H1 (cell line): ENCODE results near the gene FNDC10. TPM values are rescaled to one million over a fixed set of nuclear protein-coding genes. Genes with fewer than 3 reads are reported as not detected.

Experiments
- CTCF ChIA-PET: fragments of 300-600 bp; sonication (Branson Sonifier 250); formaldehyde crosslinking; loops from one replicate; lab custom pipeline; 2021; ENCODE audit not compliant: partially characterized antibody; lab: Charles Lee
- POLR2A ChIA-PET: fragments of 300-600 bp; sonication (Branson Sonifier 250); formaldehyde crosslinking; loops from one replicate; lab custom pipeline; 2021; ENCODE audit warnings: inconsistent platforms; ENCODE audit not compliant: partially characterized antibody; lab: Charles Lee
- DNase-seq, 2 experiments: peaks; one replicate each; pipeline versions ENCODE4 v3.0.0 to v3.0.0-alpha.2; 2010 to 2022; ENCODE audit warnings: low spot score in 2 of 2, low read depth in 1 of 2, mixed read lengths in 1 of 2
- FAIRE-seq: peaks from 2 replicates; lab custom pipeline; 2011; peaks lifted over from hg19 to GRCh38; lab: Jason Lieb, UNC
- H2AFZ ChIP-seq: 2 replicates; pipeline ENCODE4 v1.8.1; 2012; ENCODE audit warnings: low read length, inconsistent platforms
- H2AK5ac ChIP-seq: 2 replicates; pipeline ENCODE4 v1.6.1; 2013; ENCODE audit warnings: low read depth, low read length
- H2BK120ac ChIP-seq: replicated peaks from 2 replicates; pipeline ENCODE3; 2013; ENCODE audit warnings: low read depth, low read length, inconsistent platforms
- H2BK12ac ChIP-seq: 2 replicates; pipeline ENCODE4 v1.6.1; 2013; ENCODE audit warnings: low read depth, low read length
- H2BK15ac ChIP-seq: 2 replicates; pipeline ENCODE4 v1.6.1; 2013; ENCODE audit warnings: low read length
- H2BK20ac ChIP-seq: 2 replicates; pipeline ENCODE4 v1.6.1; 2013; ENCODE audit warnings: low read length
- H2BK5ac ChIP-seq: 2 replicates; pipeline ENCODE4 v1.6.1; 2013; ENCODE audit warnings: low read depth, low read length
- H3K14ac ChIP-seq: 2 replicates; pipeline ENCODE4 v1.6.1; 2013; ENCODE audit warnings: inconsistent platforms; ENCODE audit not compliant: insufficient read length
- H3K18ac ChIP-seq: 2 replicates; pipeline ENCODE4 v1.6.1; 2013; ENCODE audit warnings: low read length; ENCODE audit errors: extremely low read depth
- H3K23ac ChIP-seq: 2 replicates; pipeline ENCODE4 v1.6.1; 2013; ENCODE audit warnings: inconsistent platforms; ENCODE audit not compliant: insufficient read length
- H3K23me2 ChIP-seq: 2 replicates; pipeline ENCODE4 v1.6.1; 2013; ENCODE audit warnings: low read depth, low read length
- H3K27ac ChIP-seq: 2 replicates; pipeline ENCODE4 v1.6.1; 2011; ENCODE audit warnings: low read depth, low read length, inconsistent platforms
- H3K27me3 ChIP-seq, 4 experiments: replicated peaks in 1 of 4; 1 replicate in 1 of 4; 2 replicates in 3 of 4; pipeline versions ENCODE4 v1.6.1 to v1.8.1; 2011 to 2013; ENCODE audit warnings: low read length in 3 of 4, mild to moderate bottlenecking in 3 of 4, inconsistent platforms in 2 of 4, mixed read lengths in 2 of 4, moderate library complexity in 1 of 4; ENCODE audit not compliant: control insufficient read depth in 3 of 4, insufficient read depth in 3 of 4; ENCODE audit errors: extremely low read depth in 1 of 4
- H3K36me3 ChIP-seq, 4 experiments: 2 replicates each; pipeline versions ENCODE4 v1.6.1 to v1.8.1; 2011 to 2013; ENCODE audit warnings: mild to moderate bottlenecking in 4 of 4, low read length in 3 of 4, moderate library complexity in 2 of 4, control low read depth in 1 of 4, inconsistent platforms in 1 of 4; ENCODE audit not compliant: insufficient read depth in 4 of 4, control insufficient read depth in 2 of 4
- H3K4ac ChIP-seq: replicated peaks from 2 replicates; pipeline ENCODE3; 2013; ENCODE audit warnings: low read length, low read depth, mixed read lengths, inconsistent platforms; ENCODE audit not compliant: insufficient read length
- H3K4me1 ChIP-seq, 4 experiments: replicated peaks in 1 of 4; 1 replicate in 1 of 4; 2 replicates in 3 of 4; pipeline versions ENCODE4 v1.6.1 to v1.8.1; 2011 to 2013; ENCODE audit warnings: low read length in 3 of 4, inconsistent platforms in 2 of 4, mixed read lengths in 1 of 4; ENCODE audit not compliant: insufficient read depth in 4 of 4, control insufficient read depth in 3 of 4
- H3K4me2 ChIP-seq, 2 experiments: 2 replicates each; pipeline versions ENCODE4 v1.6.1 to v1.8.1; 2011 to 2013; ENCODE audit warnings: low read depth in 2 of 2, low read length in 2 of 2, control low read depth in 1 of 2, inconsistent platforms in 1 of 2, mild to moderate bottlenecking in 1 of 2; ENCODE audit not compliant: insufficient read depth in 1 of 2
- H3K4me3 ChIP-seq, 4 experiments: fragments of 200-600, 300-600 bp in 1 of 4; sonication (generic), shearing (Covaris generic), sonication (Bioruptor Twin) in 1 of 4; 2 replicates each; pipeline versions ENCODE4 v1.5.1 to v1.8.1; 2011 to 2016; ENCODE audit warnings: low read length in 4 of 4, low read depth in 3 of 4, control low read depth in 2 of 4, inconsistent platforms in 2 of 4, mild to moderate bottlenecking in 2 of 4, mixed read lengths in 1 of 4, moderate library complexity in 1 of 4; ENCODE audit not compliant: insufficient read depth in 2 of 4; ENCODE audit errors: extremely low read depth in 1 of 4
- H3K56ac ChIP-seq: replicated peaks from 2 replicates; pipeline ENCODE3; 2013; ENCODE audit warnings: low read depth, mild to moderate bottlenecking, mixed read lengths, low read length, inconsistent platforms; ENCODE audit not compliant: insufficient read length
- H3K79me1 ChIP-seq: 2 replicates; pipeline ENCODE4 v1.6.1; 2013; ENCODE audit warnings: low read depth, low read length, control low read depth
- H3K79me2 ChIP-seq, 2 experiments: 2 replicates each; pipeline versions ENCODE4 v1.6.1 to v1.8.1; 2012 to 2013; ENCODE audit warnings: low read length in 2 of 2, mild to moderate bottlenecking in 2 of 2, inconsistent platforms in 1 of 2; ENCODE audit not compliant: insufficient read depth in 2 of 2, control insufficient read depth in 1 of 2
- H3K9ac ChIP-seq, 4 experiments: replicated peaks in 1 of 4; 1 replicate in 1 of 4; 2 replicates in 3 of 4; pipeline versions ENCODE4 v1.6.1 to v1.8.1; 2011 to 2013; ENCODE audit warnings: low read depth in 3 of 4, low read length in 3 of 4, control low read depth in 2 of 4, mild to moderate bottlenecking in 2 of 4, moderate library complexity in 2 of 4, inconsistent platforms in 1 of 4; ENCODE audit errors: extremely low read depth in 1 of 4
- H3K9me3 ChIP-seq, 2 experiments: 2 replicates each; pipeline versions ENCODE4 v1.6.1 to v1.8.1; 2012 to 2013; ENCODE audit warnings: mild to moderate bottlenecking in 2 of 2, moderate library complexity in 2 of 2, control low read depth in 1 of 2, inconsistent platforms in 1 of 2, low read depth in 1 of 2, low read length in 1 of 2, mixed read lengths in 1 of 2; ENCODE audit not compliant: insufficient read depth in 2 of 2
- H4K20me1 ChIP-seq, 2 experiments: replicated peaks in 1 of 2; 2 replicates each; pipeline versions ENCODE3 to v1.8.1; 2011 to 2013; ENCODE audit warnings: inconsistent platforms in 2 of 2, low read length in 2 of 2, mild to moderate bottlenecking in 1 of 2; ENCODE audit not compliant: insufficient read depth in 2 of 2, control insufficient read depth in 1 of 2
- H4K5ac ChIP-seq: 2 replicates; pipeline ENCODE4 v1.6.1; 2013; ENCODE audit warnings: low read length, low read depth, mixed read lengths, inconsistent platforms; ENCODE audit not compliant: insufficient read length
- H4K8ac ChIP-seq: 2 replicates; pipeline ENCODE4 v1.8.0; 2013; ENCODE audit warnings: mild to moderate bottlenecking, moderate library complexity, low read length, inconsistent platforms; ENCODE audit not compliant: insufficient read depth; ENCODE audit errors: extremely low read depth
- H4K91ac ChIP-seq: replicated peaks from 2 replicates; pipeline ENCODE3; 2013; ENCODE audit warnings: low read length, mixed read lengths, inconsistent platforms; ENCODE audit not compliant: insufficient read length
- ASH2L ChIP-seq: fragments of 200-600, 300-600 bp; sonication (generic); IDR thresholded peaks from one replicate; pipeline ENCODE4 v1.7.1; 2017; ENCODE audit warnings: low read length
- SP4 ChIP-seq: IDR thresholded peaks from 2 replicates; pipeline ENCODE4 v1.6.1; 2012; ENCODE audit warnings: low read length, inconsistent platforms
- WGBS, 2 experiments: shearing (Covaris generic) in 1 of 2; methylation state at CpG; one replicate each; pipeline versions ENCODE4 v1.1.6 to v1.1.7; 2013 to 2015; ENCODE audit warnings: low lambda C conversion rate in 2 of 2, mixed read lengths in 2 of 2, inconsistent platforms in 1 of 2, low coverage in 1 of 2, missing lambda C conversion rate in 1 of 2; ENCODE audit not compliant: insufficient replicate concordance in 2 of 2, insufficient coverage in 1 of 2, insufficient read length in 1 of 2; ENCODE audit errors: extremely low coverage in 1 of 2, missing lambda C conversion rate in 1 of 2; 5-methylcytosine and 5-hydroxymethylcytosine counted together
- polyA plus RNA-seq, 7 experiments: library from polyadenylated mRNA; depleted of rRNA in 3 of 7; stranded (reverse) in 5 of 7; unstranded in 2 of 7; fragments of >200 nt in 5 of 7; fragments of 200-250 nt in 2 of 7; gene quantifications; 1 replicate in 5 of 7; 2 replicates in 1 of 7; 4 replicates in 1 of 7; pipeline versions ENCODE4 v1.2.1 to v1.2.3, GENCODE V29; 2011 to 2013; ENCODE audit warnings: missing spikeins in 2 of 7, mixed read lengths in 2 of 7
- total RNA-seq: library from RNA; stranded (reverse); fragmentation: NEBNext Ultra II Directional; extraction: Animal tissue kit (Norgen Biotek cat#: 25700); gene quantifications from 2 replicates; pipeline ENCODE4 v1.2.1, GENCODE V29; 2021
- TF ChIP-seq, protein P1 (sequence below): IDR thresholded peaks from 2 replicates; pipeline ENCODE4 v1.6.1; 2011; ENCODE audit warnings: low read length, improper control_type of control experiment

Gene FNDC10
- total and polyA plus RNA-seq, 2 of the 8 experiments (the other 6 are each of a cell fraction or from before 2014, with no cell fraction given) = 19.0 to 21.8 TPM

DNA sequence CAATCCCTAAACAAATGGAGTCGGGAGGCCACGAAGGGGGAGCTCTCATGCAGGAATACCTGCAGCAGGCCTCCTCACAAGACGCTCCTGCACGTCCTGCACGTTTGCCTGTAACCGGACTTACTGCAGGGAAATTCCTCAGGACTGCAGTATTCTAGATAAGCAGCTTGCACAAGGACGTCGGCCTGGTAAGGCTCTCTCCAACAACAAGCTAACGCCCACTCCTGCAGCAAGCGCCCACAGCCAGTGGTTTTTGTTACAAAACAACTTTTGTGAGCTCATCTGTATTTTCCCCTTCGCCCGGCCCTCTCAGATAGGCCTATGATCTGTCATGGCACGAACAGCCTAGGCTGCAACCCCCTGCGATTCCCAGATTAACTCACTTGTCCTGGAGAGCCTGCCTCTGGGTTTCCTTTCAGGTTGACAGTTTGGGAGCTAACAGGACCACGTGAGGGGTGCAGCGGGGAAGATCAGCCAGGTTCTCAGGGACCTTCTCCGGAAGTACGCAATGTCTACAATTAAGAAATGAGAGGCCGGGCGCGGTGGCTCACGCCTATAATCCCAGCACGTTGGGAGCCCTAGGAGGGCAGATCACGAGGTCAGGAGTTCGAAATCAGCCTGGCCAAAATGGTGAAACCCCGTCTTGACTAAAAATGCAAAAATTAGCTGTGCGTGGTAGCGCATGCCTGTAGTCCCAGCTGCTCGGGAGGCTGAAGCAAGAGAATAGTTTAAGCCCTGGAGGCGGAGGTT lies 14.4 kb upstream of the FNDC10 start:
- no peak for DNase-seq
- no peak for FAIRE-seq

More for the DNA sequence above, 14.4 kb upstream of the FNDC10 start:
- Histone ChIP-seq H3K4me2 (peak overlapping the region; percentile 62 to 94), H3K4me1 (peaks cover 0 to 13% (median 5%) of the 10 kb centered on the region in 4 experiments; a peak in 5 of 7 replicates), H2BK15ac (no peak overlapping the region)
- TF ChIP-seq SP4 (no peak; the same call in 1 of the 2 replicates), ASH2L (no peak)
- TF ChIP-seq, protein P1, sequence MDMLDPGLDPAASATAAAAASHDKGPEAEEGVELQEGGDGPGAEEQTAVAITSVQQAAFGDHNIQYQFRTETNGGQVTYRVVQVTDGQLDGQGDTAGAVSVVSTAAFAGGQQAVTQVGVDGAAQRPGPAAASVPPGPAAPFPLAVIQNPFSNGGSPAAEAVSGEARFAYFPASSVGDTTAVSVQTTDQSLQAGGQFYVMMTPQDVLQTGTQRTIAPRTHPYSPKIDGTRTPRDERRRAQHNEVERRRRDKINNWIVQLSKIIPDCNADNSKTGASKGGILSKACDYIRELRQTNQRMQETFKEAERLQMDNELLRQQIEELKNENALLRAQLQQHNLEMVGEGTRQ = peak; percentile 29; the same call in 1 of the 2 replicates
- TF ChIP-seq, all 59 proteins: peak for 1
- no peaks in the 10 kb centered on the region for H3K9me3 ChIP-seq
- H2BK12ac ChIP-seq = no peak overlapping the region
- H2BK120ac ChIP-seq = no peak overlapping the region
- H4K5ac ChIP-seq = no peak overlapping the region
- peaks cover 3% of the 10 kb centered on the region for H3K79me1 ChIP-seq
- 0 out of 2 replicates have a peak overlapping the region, but pooled peaks have one; percentile 8 for H2BK5ac ChIP-seq
- peaks cover 0 to 13% of the 10 kb centered on the region in 2 experiments; a peak in 2 of 4 replicates for H3K79me2 ChIP-seq
- 56% methylated on average over 30 of the region's 30 CpGs; no CpG with 5 or more reads in 1 of the 2 experiments for WGBS, 2 experiments
- ChIA-PET POLR2A (interaction anchor here (0.8 to 4.6 kb wide), 12 partner anchors 10 to 289 kb away, joined by 3 to 34 read pairs (median 6); partner anchors contain the start of genes MMP23B and SSU72), CTCF (interaction anchor here (1.0 to 2.2 kb wide), 7 partner anchors 12 to 73 kb away, joined by 3 to 10 read pairs (median 6); no protein-coding TSS in a partner anchor)
- peak overlapping the region in 3 of 4 experiments; percentile 25 to 41 (median 25); a peak in 3 of 7 replicates for H3K9ac ChIP-seq
- no peak overlapping the region for H2BK20ac ChIP-seq
- no peak overlapping the region for H3K14ac ChIP-seq
- H3K23me2 ChIP-seq = peaks cover 6% of the 10 kb centered on the region; the same call in 1 of the 2 replicates
- H4K20me1 ChIP-seq = peaks cover 6 to 20% of the 10 kb centered on the region in 2 experiments
- H4K91ac ChIP-seq = no peak overlapping the region
- H3K27ac ChIP-seq = no peak overlapping the region
- peak overlapping the region; percentile 80 to 97 (median 92) for H3K4me3 ChIP-seq
- H3K18ac ChIP-seq = no peak overlapping the region
- no peak overlapping the region for H3K4ac ChIP-seq
- H3K23ac ChIP-seq = no peak overlapping the region
- H2AK5ac ChIP-seq = no peak overlapping the region
- no peak overlapping the region; the same call in 1 of the 2 replicates for H4K8ac ChIP-seq
- H3K56ac ChIP-seq = no peak overlapping the region
- no peaks in the 10 kb centered on the region for H3K36me3 ChIP-seq
- no peaks in the 10 kb centered on the region; a peak in 1 of 7 replicates for H3K27me3 ChIP-seq
- H2AFZ ChIP-seq = no peak overlapping the region
